Ovary (tissue), 3 donors: ENCODE measurements around the gene CTNNBL1.

Experiments
- POLR2A ChIP-seq: fragments of 450-650 bp; IDR thresholded peaks from one replicate; pipeline ENCODE4 v1.6.1; 2017; ENCODE audit warnings: antibody characterized with exemption, mild to moderate bottlenecking, moderate library complexity
- TF ChIP-seq, protein P1 (sequence below), 3 donors: fragments of 450-650 bp in 2 of 3; fragments of 200-600 bp in 1 of 3; IDR thresholded peaks; one replicate each; pipeline versions ENCODE4 v1.5.1 to v1.8.0; 2016 to 2022; ENCODE audit warnings: antibody characterized with exemption in 3 of 3, mild to moderate bottlenecking in 1 of 3
- donor health status: DM: no; HTN: no; CAD: no.

GRCh38 chr20:37669062-37669772, 24.6 kb upstream of the CTNNBL1 start:
- TF ChIP-seq, protein P1, sequence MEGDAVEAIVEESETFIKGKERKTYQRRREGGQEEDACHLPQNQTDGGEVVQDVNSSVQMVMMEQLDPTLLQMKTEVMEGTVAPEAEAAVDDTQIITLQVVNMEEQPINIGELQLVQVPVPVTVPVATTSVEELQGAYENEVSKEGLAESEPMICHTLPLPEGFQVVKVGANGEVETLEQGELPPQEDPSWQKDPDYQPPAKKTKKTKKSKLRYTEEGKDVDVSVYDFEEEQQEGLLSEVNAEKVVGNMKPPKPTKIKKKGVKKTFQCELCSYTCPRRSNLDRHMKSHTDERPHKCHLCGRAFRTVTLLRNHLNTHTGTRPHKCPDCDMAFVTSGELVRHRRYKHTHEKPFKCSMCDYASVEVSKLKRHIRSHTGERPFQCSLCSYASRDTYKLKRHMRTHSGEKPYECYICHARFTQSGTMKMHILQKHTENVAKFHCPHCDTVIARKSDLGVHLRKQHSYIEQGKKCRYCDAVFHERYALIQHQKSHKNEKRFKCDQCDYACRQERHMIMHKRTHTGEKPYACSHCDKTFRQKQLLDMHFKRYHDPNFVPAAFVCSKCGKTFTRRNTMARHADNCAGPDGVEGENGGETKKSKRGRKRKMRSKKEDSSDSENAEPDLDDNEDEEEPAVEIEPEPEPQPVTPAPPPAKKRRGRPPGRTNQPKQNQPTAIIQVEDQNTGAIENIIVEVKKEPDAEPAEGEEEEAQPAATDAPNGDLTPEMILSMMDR (IDR thresholded peaks at IDR 0.05): no peak
- no peak for TF ChIP-seq POLR2A
